HG03025 (cell line): ENCODE data around the gene BABAM2.
"Not testable (repeated sequence)": the region's sequence is repeated elsewhere in the genome, so short reads cannot be mapped to it uniquely, and the experiment has no call there.

Experiments
- ATAC-seq: cut with Tn5 transposase; IDR thresholded peaks from one replicate; pipeline ENCODE4 v1.9.1; 2021; ENCODE audit warnings: mild to moderate bottlenecking, moderate library complexity; ENCODE audit not compliant: unreplicated experiment, low FRiP score

BABAM2 gene

DNA sequence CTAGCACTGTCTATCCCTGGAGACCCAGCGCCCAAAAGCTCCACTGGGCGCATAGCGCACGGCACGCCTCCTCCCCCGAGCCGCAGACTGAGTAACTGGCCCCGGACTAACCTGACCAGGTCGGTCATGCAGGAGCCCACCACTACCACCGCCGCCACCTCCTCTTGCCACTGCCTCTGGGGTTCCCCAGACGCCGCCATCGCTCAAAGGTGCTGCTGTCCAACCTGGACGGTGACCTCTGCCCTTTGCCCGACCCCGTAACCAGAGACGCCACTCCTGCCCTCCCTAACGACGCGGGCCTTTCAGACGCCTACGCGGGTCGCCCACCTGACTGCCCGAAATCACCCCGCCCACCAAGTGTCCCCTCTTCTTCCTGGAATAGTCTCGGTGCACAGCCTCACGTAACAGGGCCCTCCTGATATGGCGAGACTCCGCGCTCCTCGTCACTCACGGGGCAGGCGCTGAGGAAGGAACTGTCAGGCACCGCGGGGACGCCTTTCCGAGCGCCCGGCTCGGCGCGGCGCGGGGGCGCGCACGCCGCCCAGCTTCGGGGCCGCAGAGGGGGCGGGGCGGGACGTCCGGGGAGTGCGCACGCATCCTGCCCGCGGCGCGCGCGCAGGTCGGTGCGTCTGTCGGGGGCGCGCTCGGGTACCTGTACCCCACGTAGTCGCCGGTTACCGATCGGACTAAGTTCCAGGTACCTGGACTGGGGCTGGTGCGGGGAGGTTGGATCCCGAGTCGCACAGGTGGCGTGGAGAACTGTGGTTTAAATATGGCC lies at the start of gene BABAM2, which contains the start of gene RBKS:
TSS of gene BABAM2 (plus strand) at position 584 of the 778 bp plus-strand sequence. CDS start 3,828 bp downstream, outside the sequence.
TSS of gene RBKS (minus strand) at position 242 of the 778 bp plus-strand sequence. CDS start at position 200, 42 bp downstream.
- peak; percentile 76 for ATAC-seq

DNA sequence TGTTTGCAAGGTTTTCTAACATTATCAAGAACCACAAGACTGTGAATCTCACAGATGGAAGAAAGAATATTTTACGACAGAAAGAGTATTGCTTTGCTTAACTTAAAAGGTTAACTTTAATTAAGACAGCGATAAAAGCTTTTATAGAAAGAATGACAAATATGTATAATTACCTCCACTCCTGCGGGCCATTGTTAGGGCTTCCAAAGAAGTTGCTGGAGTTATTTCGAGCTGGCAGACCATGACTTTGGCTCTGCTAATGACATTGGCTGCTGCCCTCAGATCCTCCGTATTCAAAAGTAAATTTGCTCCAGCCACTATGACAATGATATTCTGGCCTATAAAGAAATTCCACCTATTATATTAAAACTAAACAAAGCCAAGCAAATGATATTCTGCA lies 47.6 kb upstream of the BABAM2 start:
- ATAC-seq: no peak

DNA sequence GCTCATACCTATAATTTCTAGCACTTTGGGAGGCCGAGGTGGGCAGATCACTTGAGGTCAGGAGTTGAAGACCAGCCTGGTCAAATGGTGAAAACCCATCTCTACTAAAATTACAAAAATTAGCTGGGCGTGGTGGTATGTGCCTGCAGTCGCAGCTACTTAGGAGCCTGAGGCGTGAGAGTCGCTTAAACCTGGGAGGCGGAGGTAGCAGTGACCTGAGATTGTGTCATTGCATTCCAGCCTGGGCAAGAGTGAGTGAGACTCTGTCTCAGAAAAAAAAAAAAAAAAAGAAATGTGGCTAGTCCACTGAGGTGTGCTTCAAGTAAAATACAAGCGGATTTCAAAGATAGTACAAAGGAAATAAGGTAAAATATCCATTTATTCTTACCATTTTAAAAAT lies 46.5 kb upstream of the BABAM2 start:
- ATAC-seq: no peak

DNA sequence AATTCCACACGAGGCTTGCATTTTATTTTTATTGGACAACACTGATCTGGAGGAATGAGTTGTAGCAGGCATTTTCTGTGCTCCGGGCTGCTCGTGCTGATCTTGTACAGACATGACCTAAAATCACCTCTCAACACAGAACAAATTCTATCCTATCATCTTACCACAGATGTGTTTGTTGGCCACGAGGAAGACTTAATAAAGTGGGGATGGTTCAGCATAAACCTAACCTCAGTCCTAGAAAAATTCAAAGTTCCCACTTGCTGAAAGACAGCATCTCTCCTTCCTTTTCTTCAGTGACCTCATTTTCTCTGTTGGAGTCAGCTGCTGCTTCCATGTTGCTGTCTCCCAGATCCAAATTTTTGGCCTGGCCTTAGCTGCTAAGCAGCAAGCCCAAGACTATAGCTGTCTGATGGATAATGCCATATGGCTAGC lies 45.7 kb upstream of the BABAM2 start:
- no peak for ATAC-seq

DNA sequence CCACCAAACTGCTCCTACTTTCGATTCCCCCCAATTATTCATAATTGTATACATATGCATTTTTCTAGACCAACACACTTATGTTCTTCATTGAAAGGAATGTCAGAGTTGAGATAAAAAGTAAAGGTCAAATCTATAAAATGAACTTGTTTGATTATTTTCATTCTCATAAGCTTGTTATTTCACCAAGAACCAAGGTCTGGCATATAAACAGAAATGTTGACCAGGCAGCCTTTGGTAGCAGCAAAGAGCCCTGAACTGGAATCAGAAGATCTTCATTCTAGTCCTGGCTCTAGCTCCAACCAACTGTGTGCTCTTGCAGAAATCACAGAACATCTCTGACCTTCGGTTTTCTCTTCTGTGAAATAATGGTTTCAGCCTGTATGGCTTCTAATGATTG lies 43.2 kb upstream of the BABAM2 start:
- no peak for ATAC-seq

DNA sequence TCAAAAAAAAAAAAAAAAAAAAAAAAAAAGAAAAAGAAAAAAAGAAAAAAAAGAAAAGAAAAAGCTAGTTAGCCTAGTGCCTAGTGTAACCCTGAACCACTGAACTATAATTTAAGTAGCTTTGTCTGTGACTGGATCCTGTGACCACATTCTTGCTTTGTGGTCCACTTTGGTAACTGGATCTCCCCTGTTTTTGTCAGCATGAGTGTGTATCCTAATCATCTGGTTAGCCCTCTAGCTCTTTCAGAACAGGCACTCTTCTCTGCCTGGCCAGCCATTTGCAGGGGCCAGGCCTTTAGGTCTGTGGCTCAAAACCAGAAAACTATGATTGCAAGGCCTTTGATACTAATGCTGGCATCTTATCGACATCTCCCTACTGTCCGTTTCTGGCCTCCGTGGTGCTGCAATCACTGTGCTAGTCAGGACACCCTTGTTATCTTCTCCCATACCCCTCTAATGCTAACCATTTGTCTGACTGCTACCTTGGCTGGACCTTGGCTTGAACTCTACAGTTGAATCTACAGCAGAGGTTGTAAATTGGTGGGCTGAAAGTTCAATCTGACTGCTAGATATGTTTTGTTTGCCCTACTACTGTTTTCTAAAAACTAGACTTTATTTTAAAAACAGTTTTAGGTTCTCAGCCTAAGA lies 40.8 kb upstream of the BABAM2 start:
- ATAC-seq: no peak

DNA sequence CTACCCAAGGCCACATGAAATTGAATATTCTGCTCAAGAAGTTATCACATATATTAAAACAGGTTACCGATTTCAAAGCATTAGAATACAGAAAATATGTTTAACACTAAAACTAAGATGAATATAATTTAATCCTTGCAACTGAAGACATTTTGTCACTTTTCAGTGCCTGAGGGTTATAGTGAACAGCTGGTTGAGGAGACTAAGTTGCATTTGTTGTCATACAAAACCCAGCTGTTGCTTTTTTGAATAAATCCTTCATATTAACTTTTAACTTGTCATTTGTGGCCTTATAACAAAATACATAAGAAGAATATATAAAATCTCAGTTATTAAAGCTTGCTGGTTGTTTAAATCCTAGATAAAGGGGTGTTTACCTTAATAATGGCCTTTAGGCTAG lies 37.8 kb upstream of the BABAM2 start:
- no peak for ATAC-seq

DNA sequence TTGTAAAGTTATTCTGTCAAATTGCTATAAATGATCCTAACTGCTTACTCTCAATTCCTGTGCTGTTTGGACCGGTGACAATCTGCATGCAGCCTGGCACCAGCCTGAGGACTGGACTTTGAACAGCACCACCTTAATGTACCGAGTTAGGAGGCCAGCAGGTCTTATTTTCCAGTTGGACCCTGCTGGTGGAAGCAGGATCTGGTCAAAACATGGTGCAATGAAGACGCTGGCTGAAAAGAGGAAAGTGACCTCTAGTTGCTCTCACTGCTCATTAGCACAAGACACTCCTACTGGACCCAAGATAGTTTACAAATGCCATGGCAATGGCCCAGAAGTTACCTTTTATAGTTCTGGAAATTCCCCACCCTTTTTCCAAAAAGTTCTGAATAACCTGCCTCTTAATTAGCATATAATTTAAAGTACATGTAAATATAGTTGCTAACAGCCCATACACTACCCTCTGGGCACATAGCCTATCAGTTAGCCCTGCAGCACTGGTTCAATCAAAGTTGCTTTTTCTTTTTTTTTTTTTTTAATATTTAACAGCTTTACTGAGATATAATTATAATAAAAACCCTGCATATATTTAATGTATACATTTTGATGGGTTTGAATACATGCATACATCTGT lies 36.2 kb upstream of the BABAM2 start:
- no peak for ATAC-seq

DNA sequence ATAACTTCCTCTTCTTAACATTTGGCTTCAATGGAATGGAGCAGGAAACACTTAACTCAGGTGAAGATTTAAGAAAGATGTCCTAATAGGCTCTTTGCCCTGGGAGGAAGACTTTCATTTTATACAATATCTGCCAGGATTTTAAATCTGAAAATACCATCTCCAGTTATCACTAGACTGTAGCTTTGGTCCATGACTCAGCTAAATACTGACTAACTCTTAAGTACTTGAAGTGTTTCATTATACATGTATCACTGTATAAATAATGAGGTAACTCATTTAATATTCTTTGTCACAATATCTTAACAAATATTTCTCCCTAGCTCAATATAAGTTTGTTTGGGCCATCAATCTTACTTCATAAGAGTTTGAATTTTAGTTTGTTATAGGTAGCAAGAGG lies 35.1 kb upstream of the BABAM2 start:
- ATAC-seq: no peak

DNA sequence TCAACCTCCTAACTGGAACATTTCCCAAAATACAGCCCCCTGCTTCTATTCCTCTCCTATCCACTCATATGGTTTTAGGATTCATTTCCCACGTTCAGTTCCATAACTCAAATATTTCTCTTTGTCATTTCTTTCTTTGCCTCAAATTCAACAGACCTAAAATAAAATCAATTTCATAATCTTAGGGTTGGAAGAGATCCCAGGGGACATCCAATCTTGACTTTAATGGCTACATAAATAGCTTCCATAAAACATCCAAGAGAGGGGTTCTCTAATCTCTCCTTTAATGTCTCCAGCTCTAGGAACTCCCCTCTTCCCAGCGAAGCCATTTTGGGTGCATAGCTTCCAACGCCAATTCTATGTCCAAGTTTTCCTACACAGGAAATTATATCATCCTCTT lies 34.1 kb upstream of the BABAM2 start:
- ATAC-seq: no peak

DNA sequence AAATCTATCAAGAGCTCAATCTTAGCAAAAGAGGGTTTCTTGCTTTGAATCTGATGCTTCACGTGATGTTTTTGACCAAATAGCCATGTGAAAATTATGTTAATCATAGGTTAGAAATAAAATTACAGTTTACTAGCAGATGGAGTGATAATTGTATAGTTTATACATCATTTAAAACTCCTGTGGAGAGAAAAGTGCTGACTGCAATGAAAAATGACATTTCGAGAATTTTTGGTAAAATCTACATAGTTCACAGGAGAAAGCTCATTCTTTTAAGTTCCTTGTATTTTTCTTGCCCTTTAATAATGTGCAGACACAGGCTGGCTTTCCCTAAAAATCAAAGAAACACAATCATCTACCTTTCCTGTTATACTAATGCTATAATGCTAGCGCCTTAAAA lies 33.6 kb upstream of the BABAM2 start:
- ATAC-seq: no peak

DNA sequence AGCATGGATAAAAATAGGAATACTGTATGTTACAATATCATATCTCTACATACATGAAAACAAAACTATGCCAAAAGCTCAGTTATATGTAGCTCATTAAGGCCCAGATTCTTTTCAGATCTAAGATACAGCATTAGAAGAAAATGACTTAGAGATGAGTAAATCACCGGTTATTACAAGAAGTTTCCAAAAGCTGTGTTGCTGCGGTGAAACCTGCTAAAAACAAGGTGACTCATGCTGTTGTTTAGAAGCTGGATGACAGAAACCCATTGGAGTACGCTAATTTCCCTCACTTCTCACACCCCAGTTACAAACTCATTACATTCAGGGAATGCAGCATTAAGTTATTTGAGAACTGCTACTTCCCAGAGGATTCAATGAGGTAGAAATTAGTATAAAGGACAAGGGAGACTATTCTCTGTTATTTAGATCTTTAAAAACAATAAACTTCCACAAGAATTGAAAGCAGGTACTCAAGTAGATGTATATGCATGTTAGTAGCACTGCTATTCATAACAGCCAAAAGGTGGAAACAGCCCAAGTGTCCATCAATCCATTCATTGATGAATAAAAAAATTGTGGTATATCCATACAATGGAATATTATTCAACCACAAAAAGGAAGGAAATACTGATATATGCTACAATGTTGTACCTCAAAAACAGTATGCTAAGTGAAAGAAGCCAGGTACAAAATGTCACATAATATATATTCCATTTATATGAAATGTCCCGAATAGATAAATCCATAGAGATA lies 32.9 kb upstream of the BABAM2 start:
- no peak for ATAC-seq

DNA sequence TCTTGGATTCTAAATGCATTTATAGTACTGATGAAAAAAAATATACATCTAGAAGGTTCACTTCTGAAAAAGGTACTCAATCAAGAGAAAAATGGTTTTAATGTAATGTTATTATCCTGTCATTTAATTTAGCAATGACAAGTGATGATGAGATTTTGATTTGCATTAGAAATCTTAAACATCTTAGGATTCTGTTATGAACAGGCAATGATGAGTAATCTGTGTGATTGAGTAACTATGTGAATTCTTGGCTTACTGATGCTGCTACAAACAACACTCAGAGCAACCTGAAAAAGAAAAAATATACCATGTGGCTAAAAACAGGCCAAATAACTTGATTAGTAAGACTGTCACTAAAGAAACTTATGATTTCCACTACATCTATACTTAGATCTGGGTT lies 30.4 kb upstream of the BABAM2 start:
- no peak for ATAC-seq

DNA sequence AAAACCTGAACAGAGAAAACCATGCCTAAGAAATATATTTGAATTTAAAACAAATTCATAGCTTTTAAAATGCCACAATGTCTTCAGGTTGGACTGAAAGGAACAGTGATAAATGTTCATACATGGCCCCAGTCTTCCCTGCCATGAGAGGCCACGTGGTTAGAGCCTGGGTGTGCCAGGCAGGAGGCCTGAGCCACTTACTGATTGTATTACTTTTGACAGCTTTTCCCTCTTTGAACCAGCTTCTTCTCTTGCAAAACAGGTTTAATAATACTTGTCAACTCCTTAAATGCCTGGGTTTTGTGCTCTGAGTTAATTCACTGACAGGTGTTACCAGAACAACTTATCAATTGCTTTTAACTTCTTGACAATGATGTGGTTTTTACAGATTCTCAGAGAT lies 27.4 kb upstream of the BABAM2 start:
- no peak for ATAC-seq

DNA sequence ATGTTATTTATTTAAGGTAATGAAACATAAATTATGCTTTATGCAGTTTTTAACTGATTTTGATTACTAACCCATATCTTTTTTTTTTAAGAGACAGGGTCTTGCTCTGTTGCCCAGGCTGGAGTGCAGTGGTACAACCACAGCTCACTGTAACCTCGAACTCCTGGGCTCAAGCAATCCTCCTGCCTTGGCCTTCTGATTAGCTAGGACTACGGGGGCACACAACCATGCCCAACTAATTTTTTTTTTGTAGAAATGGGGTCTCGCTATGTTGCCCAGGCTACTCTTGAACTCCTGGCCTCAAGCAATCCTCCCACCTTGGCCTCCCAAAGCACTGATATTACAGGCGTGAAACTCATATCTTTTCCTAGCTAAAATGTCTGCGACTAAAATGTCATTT lies 26.6 kb upstream of the BABAM2 start:
- not testable (repeated sequence) for ATAC-seq

DNA sequence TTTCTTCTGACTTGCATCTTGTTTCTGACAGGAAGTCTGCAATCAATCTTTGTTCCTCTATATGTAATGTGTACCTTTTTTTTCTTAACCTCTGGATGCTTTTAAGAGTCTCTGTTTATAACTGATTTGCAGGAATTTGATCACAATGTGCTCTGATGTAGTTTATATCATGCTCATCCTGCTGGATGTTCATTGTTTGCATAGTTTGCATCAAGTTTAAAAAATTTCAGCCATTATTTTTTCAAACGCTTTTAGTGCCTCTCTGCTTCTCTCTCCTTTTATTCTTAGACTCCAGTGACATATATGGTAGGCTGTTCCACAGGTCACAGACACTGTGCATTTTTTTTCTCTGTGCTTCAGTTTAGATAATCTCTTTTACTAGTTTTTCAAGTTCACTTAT lies 24.3 kb upstream of the BABAM2 start:
- ATAC-seq: no peak

DNA sequence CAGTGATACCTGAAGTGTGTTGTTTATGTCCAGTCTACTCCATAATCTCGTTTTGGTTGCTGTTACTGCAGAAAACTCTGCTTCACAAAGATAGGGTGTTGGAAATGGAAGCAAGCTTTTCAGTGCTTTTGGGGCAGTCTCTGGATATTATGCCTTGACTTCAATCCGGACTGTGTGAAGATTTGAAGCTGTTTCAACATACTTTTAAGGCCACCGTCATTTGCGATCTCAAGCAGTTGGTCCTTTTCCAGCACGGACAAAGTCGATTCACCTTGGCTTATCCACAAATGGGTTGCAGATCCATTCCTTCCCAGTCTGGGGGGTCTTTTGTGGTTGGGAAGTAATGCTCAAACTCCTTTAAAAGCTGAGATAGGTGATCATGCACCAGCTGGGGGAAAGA lies 20.8 kb upstream of the BABAM2 start:
- no peak for ATAC-seq

DNA sequence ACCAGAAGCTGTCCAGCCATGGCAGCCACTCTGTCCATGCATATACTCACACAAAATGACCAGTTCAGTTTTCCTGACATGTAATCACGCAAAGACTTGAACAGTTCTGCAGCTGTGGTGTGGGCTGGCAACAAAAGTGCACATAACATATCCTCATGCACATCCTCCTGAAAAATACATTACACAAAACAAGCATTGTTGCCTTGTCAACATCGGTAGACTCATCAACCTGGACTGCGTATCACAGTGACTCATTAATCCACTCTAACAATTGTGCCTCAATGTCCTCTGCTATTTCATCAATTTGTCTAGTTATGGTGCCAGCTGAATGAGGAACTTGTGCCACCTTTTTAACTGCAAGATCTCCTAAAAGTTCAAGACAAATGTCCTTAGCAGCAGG lies 19.8 kb upstream of the BABAM2 start:
- ATAC-seq: no peak

DNA sequence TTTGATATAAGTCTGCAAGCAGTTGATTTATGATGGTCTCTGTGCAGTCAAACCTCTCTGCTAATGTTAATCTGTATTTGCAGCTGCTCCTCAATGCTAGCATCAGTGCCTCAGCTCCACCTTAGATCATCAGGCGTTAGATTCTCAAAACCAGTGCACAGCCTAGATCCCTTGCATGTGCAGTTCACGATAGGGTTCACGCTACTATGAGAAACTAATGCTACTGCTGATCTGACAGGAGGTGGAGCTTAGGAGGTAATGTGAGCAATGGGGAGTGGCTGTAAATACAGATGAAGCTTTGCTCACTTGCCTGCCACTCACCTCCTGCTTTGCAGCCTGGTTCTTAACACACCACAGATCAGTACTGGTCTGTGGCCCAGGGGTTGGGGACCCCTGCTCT lies 18.7 kb upstream of the BABAM2 start:
- no peak for ATAC-seq

DNA sequence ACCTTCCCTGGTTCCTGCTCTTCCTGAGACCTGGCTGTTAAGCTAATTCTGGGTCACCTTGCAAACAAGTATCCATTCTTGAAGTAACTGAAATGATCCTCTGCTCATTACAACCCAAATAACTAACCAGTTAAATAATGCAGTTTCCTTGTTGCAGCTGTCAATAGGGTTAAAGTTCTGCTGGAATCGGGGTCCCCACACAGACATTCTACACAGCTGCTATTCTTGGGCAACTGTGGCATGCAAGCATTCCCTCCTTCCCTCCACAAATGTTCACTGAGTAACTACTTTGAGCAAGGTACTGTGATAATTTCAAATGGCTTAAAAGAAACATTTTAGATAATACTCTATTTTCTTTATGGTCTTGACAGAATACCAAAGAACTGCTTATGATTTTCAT lies 17.4 kb upstream of the BABAM2 start:
- no peak for ATAC-seq
